ENCODE results near the gene SLC43A2.
"Not testable (repeated sequence)": the region's sequence is repeated elsewhere in the genome, so short reads cannot be mapped to it uniquely, and the experiment has no call there.

The SLC43A2 gene

DNA sequence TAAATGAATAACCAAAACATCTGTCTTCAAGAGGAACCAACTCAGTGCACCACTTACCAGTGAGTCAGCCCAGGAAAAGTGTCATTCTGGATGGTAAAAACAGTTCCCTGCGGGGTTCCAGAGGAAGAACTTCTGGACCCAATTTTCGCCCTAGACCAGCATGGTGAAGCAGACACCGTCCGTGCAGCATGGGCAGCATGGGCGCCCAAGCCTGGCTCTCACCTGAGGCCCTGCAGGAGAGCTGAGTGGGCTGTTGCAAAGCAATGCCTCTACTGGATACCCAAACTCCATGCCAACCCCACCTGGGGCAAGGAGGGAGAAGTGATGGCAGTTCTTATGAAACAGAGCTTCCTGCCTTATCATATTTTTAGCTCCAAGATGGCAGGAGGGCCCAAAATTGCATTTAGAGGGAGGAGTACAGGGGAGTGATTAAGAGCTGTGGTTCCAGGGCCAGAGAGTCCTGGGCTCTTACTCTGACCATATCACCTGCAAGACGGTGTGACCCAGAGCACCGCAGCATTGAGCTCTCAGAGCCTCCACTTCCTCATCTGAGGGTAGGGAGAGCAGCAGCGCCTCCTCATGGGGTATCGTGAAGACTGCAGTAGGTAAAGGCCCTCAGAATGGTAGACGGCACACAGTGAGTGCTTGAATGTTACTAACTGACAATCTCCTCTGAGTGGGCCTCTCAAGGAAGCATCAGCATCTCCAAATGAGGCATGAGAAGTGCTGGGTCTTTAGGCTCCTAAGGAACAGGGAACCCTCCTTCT, 95.6 kb downstream of the SLC43A2 start:
- Histone ChIP-seq H2AFZ (ENCODE audit: low read depth, low read length) (no peak overlapping the region), H3K9me3 (ENCODE audit: low read length) (no peaks in the 10 kb centered on the region), H3K27me3 (ENCODE audit: insufficient read depth, low read length) (no peaks in the 10 kb centered on the region), H3K4me3 (ENCODE audit: low read length) (no peak overlapping the region), H3K4me1 (ENCODE audit: insufficient read depth, low read length) (no peaks in the 10 kb centered on the region), H3K36me3 (ENCODE audit: insufficient read depth, low read length) (peaks cover 65% of the 10 kb centered on the region)

DNA sequence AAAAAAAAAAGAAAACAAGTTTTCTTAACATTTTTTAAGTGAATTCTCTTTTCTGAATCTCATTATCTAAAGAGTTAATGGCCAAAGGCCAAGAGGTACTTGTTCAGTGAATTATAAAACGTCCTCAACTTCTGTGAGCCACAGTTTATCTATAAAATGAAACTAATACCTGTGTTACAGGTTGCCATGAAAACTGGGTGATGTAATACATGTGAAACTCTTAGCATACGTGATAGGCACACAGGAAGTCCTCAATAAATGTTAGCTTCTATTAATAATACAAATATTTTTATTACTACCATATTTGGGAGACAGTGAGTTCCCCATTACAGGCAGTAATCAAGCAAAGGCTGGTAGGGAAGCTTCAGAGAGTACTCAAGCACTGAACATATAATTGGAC, 98.8 kb downstream of the SLC43A2 start:
- Histone ChIP-seq H2AFZ (ENCODE audit: low read depth, low read length) (no peak overlapping the region), H3K4me1 (ENCODE audit: insufficient read depth, low read length) (no peaks in the 10 kb centered on the region), H3K27me3 (ENCODE audit: insufficient read depth, low read length) (no peaks in the 10 kb centered on the region), H3K9me3 (ENCODE audit: low read length) (no peaks in the 10 kb centered on the region), H3K4me3 (ENCODE audit: low read length) (no peak overlapping the region), H3K36me3 (ENCODE audit: insufficient read depth, low read length) (peaks cover 59% of the 10 kb centered on the region)

DNA sequence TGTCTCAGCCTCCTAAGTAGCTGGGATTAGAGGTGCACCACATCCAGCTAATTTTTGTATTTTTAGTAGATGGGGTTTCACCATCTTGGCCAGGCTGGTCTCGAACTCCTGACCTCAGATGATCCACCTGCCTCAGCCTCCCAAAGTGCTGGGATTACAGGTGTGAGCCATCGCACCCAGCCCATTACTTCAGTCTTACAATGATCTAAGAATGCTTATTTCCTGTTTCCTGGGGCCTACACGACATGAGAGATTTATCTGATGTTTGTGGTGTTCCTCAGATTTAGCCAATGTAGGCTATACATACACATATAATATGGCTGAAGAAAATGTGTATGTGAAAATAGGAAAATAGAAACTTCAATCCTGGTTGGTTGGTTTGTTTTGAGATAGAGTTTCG, 101.8 kb downstream of the SLC43A2 start:
- H3K36me3 ChIP-seq (ENCODE audit: insufficient read depth, low read length): peaks cover 39% of the 10 kb centered on the region
- H3K9me3 ChIP-seq (ENCODE audit: low read length); H3K4me1 ChIP-seq (ENCODE audit: insufficient read depth, low read length); H2AFZ ChIP-seq (ENCODE audit: low read depth, low read length); H3K4me3 ChIP-seq (ENCODE audit: low read length); H3K27me3 ChIP-seq (ENCODE audit: insufficient read depth, low read length): not testable (repeated sequence)

DNA sequence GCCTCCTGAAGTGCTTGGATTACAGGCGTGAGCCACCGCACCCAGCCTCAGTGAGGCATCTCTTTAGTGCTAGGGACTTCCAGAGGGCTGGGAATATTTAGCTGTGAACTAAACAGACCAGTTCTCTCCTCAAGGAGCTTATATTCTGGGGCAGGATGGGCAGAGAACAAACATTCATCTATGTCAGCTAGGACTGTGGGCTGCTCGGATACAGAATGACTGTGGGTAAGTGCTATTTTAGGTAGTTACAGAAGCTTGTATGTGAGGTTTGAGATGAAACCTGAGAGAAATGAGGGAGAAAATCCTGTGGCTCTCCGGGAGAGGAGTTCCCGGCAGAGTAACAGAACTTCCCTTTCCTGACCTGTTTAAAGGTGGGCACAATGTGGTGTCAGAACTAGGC, 106.0 kb downstream of the SLC43A2 start:
- Histone ChIP-seq H3K4me1 (ENCODE audit: insufficient read depth, low read length) (peaks cover 2% of the 10 kb centered on the region), H3K4me3 (ENCODE audit: low read length) (no peak overlapping the region), H3K9me3 (ENCODE audit: low read length) (no peaks in the 10 kb centered on the region), H2AFZ (ENCODE audit: low read depth, low read length) (no peak overlapping the region), H3K36me3 (ENCODE audit: insufficient read depth, low read length) (peaks cover 36% of the 10 kb centered on the region), H3K27me3 (ENCODE audit: insufficient read depth, low read length) (no peaks in the 10 kb centered on the region)

DNA sequence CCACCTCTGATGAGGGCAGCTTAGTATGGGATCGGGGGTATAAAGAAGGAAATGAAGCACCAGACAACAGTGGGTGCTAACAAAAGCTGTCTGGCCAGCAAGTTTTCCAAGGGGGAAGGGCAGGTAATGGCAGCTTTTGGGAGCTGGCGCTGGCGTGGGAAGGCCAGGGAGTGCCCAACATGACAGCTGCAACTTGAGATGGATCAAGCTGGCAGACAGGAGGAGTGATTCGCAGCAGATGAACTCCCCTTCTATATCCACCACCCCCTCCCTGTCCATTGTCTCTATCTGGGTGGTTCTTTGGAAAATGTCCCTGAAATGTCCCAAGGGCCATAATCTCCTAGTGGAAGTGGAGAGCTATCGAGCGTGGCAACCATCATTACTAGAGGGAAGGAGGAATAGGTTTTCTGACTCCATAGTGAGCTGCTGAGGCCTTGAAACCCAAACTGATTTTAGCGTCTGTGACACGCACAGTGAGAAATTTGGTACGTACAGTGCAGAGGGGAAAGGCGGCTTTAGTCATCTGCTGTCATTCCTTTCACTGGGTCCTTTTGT, 107.5 kb downstream of the SLC43A2 start:
- H2AFZ ChIP-seq (ENCODE audit: low read depth, low read length): no peak overlapping the region
- no peaks in the 10 kb centered on the region for H3K9me3 ChIP-seq (ENCODE audit: low read length)
- no peak overlapping the region for H3K4me3 ChIP-seq (ENCODE audit: low read length)
- H3K4me1 ChIP-seq (ENCODE audit: insufficient read depth, low read length): peaks cover 5% of the 10 kb centered on the region
- no peaks in the 10 kb centered on the region for H3K27me3 ChIP-seq (ENCODE audit: insufficient read depth, low read length)
- peaks cover 33% of the 10 kb centered on the region for H3K36me3 ChIP-seq (ENCODE audit: insufficient read depth, low read length)

DNA sequence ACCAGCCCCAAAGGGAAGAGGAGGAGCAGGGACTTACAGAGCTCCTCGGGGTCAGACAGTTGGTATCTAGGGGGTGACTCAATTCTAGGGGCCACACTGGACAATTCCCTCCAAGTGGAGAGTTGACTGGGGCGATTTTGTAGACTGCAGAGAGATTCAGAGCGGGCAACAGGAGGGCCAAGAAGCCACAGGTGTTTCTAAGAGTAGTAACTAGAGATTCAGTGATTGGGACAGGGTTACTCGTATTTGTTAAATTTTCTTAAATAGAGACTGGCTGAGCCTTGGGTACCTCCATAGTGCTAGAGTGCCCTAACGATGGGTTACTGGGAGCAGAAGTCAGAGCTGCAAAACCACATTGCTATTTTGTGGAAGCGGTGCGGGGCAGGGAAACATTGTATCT, 109.0 kb downstream of the SLC43A2 start:
- no peaks in the 10 kb centered on the region for H3K9me3 ChIP-seq (ENCODE audit: low read length)
- peaks cover 10% of the 10 kb centered on the region for H3K4me1 ChIP-seq (ENCODE audit: insufficient read depth, low read length)
- no peak overlapping the region for H2AFZ ChIP-seq (ENCODE audit: low read depth, low read length)
- peaks cover 28% of the 10 kb centered on the region for H3K36me3 ChIP-seq (ENCODE audit: insufficient read depth, low read length)
- no peak overlapping the region for H3K4me3 ChIP-seq (ENCODE audit: low read length)
- no peaks in the 10 kb centered on the region for H3K27me3 ChIP-seq (ENCODE audit: insufficient read depth, low read length)

Data from neuron (in vitro differentiated cells).